CD4-positive, CD25-positive, alpha-beta regulatory T cell (primary cell): ENCODE results near the gene SH3GL1. TPM values are rescaled to one million over a fixed set of nuclear protein-coding genes. Genes with fewer than 3 reads are reported as not detected.
A peak's percentile ranks its signal among the peaks of the same experiment; 100 is the strongest.

Experiments
- ATAC-seq, 2 donors: fragments of 150-1000 bp; cut with Tn5 transposase; one replicate each; pipeline ENCODE4 v1.10.0; 2021; ENCODE audit warnings: low read depth in 2 of 2, moderate number of reproducible peaks in 2 of 2, moderate library complexity in 1 of 2
- DNase-seq, 3 donors: peaks; one replicate each; pipeline versions ENCODE4 v3.0.0 to v3.0.0-alpha.2; 2012 to 2022; ENCODE audit warnings: mixed read lengths in 1 of 3
- H3K27ac ChIP-seq: one replicate; pipeline ENCODE4 v1.7.0; 2013; ENCODE audit warnings: mild to moderate bottlenecking, low read length; ENCODE audit not compliant: insufficient read depth, poor library complexity, severe bottlenecking
- H3K27me3 ChIP-seq: one replicate; pipeline ENCODE4 v1.7.0; 2013; ENCODE audit warnings: low read length; ENCODE audit not compliant: control insufficient read depth, insufficient read depth
- H3K36me3 ChIP-seq: one replicate; pipeline ENCODE4 v1.7.0; 2013; ENCODE audit warnings: mild to moderate bottlenecking, low read length, moderate library complexity; ENCODE audit not compliant: control insufficient read depth, insufficient read depth
- H3K4me1 ChIP-seq: 2 replicates; pipeline ENCODE4 v1.7.0; 2013; ENCODE audit warnings: mild to moderate bottlenecking, low read length; ENCODE audit not compliant: insufficient read depth, control insufficient read depth, poor library complexity, severe bottlenecking
- H3K4me3 ChIP-seq: one replicate; pipeline ENCODE4 v1.7.0; 2013; ENCODE audit warnings: low read depth, mild to moderate bottlenecking, low read length, moderate library complexity
- H3K9me3 ChIP-seq, 2 experiments: 1 replicate in 1 of 2; 2 replicates in 1 of 2; pipeline ENCODE4 v1.7.0; 2013; ENCODE audit warnings: low read length in 2 of 2, mild to moderate bottlenecking in 1 of 2, moderate library complexity in 1 of 2; ENCODE audit not compliant: control insufficient read depth in 2 of 2
- H3K27ac Mint-ChIP-seq, 3 donors: one replicate each; pipeline ENCODE4 v1.8.0; 2020 to 2022; ENCODE audit warnings: mild to moderate bottlenecking in 3 of 3, mixed read lengths in 3 of 3, moderate library complexity in 2 of 3
- H3K27me3 Mint-ChIP-seq: one replicate; pipeline ENCODE4 v1.8.0; 2022; ENCODE audit warnings: mild to moderate bottlenecking, mixed read lengths
- H3K36me3 Mint-ChIP-seq: one replicate; pipeline ENCODE4 v1.8.0; 2020; ENCODE audit warnings: mixed read lengths
- H3K4me1 Mint-ChIP-seq, 4 donors: one replicate each; pipeline ENCODE4 v1.8.0; 2020 to 2022; ENCODE audit warnings: mixed read lengths in 4 of 4, mild to moderate bottlenecking in 1 of 4
- H3K4me3 Mint-ChIP-seq, 4 donors: one replicate each; pipeline ENCODE4 v1.8.0; 2020 to 2022; ENCODE audit warnings: mild to moderate bottlenecking in 4 of 4, mixed read lengths in 4 of 4, moderate library complexity in 3 of 4
- H3K9me3 Mint-ChIP-seq, 7 donors: one replicate each; pipeline ENCODE4 v1.8.0; 2020 to 2022; ENCODE audit warnings: mixed read lengths in 7 of 7, mild to moderate bottlenecking in 3 of 7, moderate library complexity in 2 of 7
- polyA plus RNA-seq, 4 donors: library from polyadenylated mRNA; unstranded; fragments of 300-500 nt; fragmentation: Illumina TruSeq; gene quantifications; one replicate each; pipeline ENCODE4 v1.2.3, GENCODE V29; 2021
- total RNA-seq: library from RNA; stranded (reverse); gene quantifications from one replicate; pipeline ENCODE4 v1.2.3, GENCODE V29; 2022

Gene SH3GL1
- total and polyA plus RNA-seq, 5 donors from 2014 or later, result 13.4 to 54.0 (median 18.1) TPM

- Histone ChIP-seq H3K4me1 (no peaks in the 10 kb centered on the region), H3K27me3 (no peaks in the 10 kb centered on the region), H3K4me3 (no peak overlapping the region), H3K9me3 (no peaks in the 10 kb centered on the region), H3K27ac (no peak overlapping the region), H3K36me3 (no peaks in the 10 kb centered on the region)
- no peaks in the 10 kb centered on the region for H3K9me3 Mint-ChIP-seq
- ATAC-seq (no peak), DNase-seq (no peak)
- H3K36me3 Mint-ChIP-seq, result no peaks in the 10 kb centered on the region
- no peaks in the 10 kb centered on the region for H3K4me1 Mint-ChIP-seq
- H3K27me3 Mint-ChIP-seq, result no peaks in the 10 kb centered on the region
- H3K27ac Mint-ChIP-seq, result no peak overlapping the region
- H3K4me3 Mint-ChIP-seq, result peak overlapping the region in 1 of 4 donors; percentile 88
These were observed 86.4 kb downstream of the SH3GL1 start for GRCh38 chr19:4313847-4314490.

Other genes with a start within 250 kb of the SH3GL1 start
- gene CREB3L3, start 246.9 kb downstream of the SH3GL1 start, total RNA-seq, result not detected
- gene CREB3L3, start 246.9 kb downstream of the SH3GL1 start, polyA plus RNA-seq, result under 1 TPM in 1 of 4 donors, not detected in 3; 0.07 TPM
- gene SIRT6, start 218.0 kb downstream of the SH3GL1 start, total RNA-seq, result 34.2 TPM
- 1 to 10 TPM; 1.7 to 4.4 (median 3.1) TPM for gene SIRT6, start 218.0 kb downstream of the SH3GL1 start, polyA plus RNA-seq
- gene ANKRD24, start 217.9 kb downstream of the SH3GL1 start, total RNA-seq, result 1.5 TPM
- gene ANKRD24, start 217.9 kb downstream of the SH3GL1 start, polyA plus RNA-seq, result under 1 TPM in 3 of 4 donors, not detected in 1; 0.12 to 0.53 (median 0.26) TPM
- not detected for gene EBI3, start 171.0 kb downstream of the SH3GL1 start, total RNA-seq
- gene EBI3, start 171.0 kb downstream of the SH3GL1 start, polyA plus RNA-seq, result under 1 TPM in 2 of 4 donors, not detected in 2; 0.24 to 0.57 TPM
- gene YJU2, start 153.5 kb downstream of the SH3GL1 start, total RNA-seq, result 37.7 TPM
- 10 to 100 TPM; 24.8 to 34.1 (median 28.2) TPM for gene YJU2, start 153.5 kb downstream of the SH3GL1 start, polyA plus RNA-seq
- gene SHD, start 121.3 kb downstream of the SH3GL1 start, total RNA-seq, result not detected
- gene SHD, start 121.3 kb downstream of the SH3GL1 start, polyA plus RNA-seq, result not detected
- 4.8 TPM for gene TMIGD2, start 98.2 kb downstream of the SH3GL1 start, total RNA-seq
- gene TMIGD2, start 98.2 kb downstream of the SH3GL1 start, polyA plus RNA-seq, result 10 to 100 TPM in 2 of 4 donors, 1 to 10 TPM in 2; 4.8 to 17.1 (median 11.1) TPM
- 1.0 TPM for gene FSD1, start 95.9 kb downstream of the SH3GL1 start, total RNA-seq
- gene FSD1, start 95.9 kb downstream of the SH3GL1 start, polyA plus RNA-seq, result 1 to 10 TPM in 1 of 4 donors, under 1 TPM in 1, not detected in 2; 0.76 to 1.6 TPM
- 2.2 TPM for gene STAP2, start 61.7 kb downstream of the SH3GL1 start, total RNA-seq
- gene STAP2, start 61.7 kb downstream of the SH3GL1 start, polyA plus RNA-seq, result 1 to 10 TPM; 1.6 to 3.0 (median 2.4) TPM
- gene MPND, start 57.0 kb downstream of the SH3GL1 start, total RNA-seq, result 12.2 TPM
- gene MPND, start 57.0 kb downstream of the SH3GL1 start, polyA plus RNA-seq, result 1 to 10 TPM; 4.9 to 7.2 (median 5.7) TPM
- 28.9 TPM for gene CHAF1A, start 2.1 kb upstream of the SH3GL1 start, total RNA-seq
- 1 to 10 TPM; 2.6 to 5.5 (median 3.6) TPM for gene CHAF1A, start 2.1 kb upstream of the SH3GL1 start, polyA plus RNA-seq
- gene UBXN6, start 57.2 kb upstream of the SH3GL1 start, total RNA-seq, result 54.2 TPM
- 1 to 10 TPM; 4.6 to 6.4 (median 4.9) TPM for gene UBXN6, start 57.2 kb upstream of the SH3GL1 start, polyA plus RNA-seq
- gene HDGFL2, start 71.8 kb upstream of the SH3GL1 start, total RNA-seq, result 32.7 TPM
- 10 to 100 TPM; 11.5 to 12.6 (median 12.2) TPM for gene HDGFL2, start 71.8 kb upstream of the SH3GL1 start, polyA plus RNA-seq
- not detected for gene PLIN4, start 117.9 kb upstream of the SH3GL1 start, total RNA-seq
- gene PLIN4, start 117.9 kb upstream of the SH3GL1 start, polyA plus RNA-seq, result under 1 TPM in 3 of 4 donors, not detected in 1; 0.02 to 0.13 (median 0.05) TPM
- not detected for gene PLIN5, start 134.7 kb upstream of the SH3GL1 start, total RNA-seq
- under 1 TPM in 3 of 4 donors, not detected in 1; 0.07 to 0.97 (median 0.25) TPM for gene PLIN5, start 134.7 kb upstream of the SH3GL1 start, polyA plus RNA-seq
- gene LRG1, start 139.5 kb upstream of the SH3GL1 start, total RNA-seq, result 0.49 TPM
- gene LRG1, start 139.5 kb upstream of the SH3GL1 start, polyA plus RNA-seq, result 1 to 10 TPM in 3 of 4 donors, under 1 TPM in 1; 0.47 to 1.4 (median 1.2) TPM
- not detected for gene SEMA6B, start 159.1 kb upstream of the SH3GL1 start, total RNA-seq
- not detected for gene SEMA6B, start 159.1 kb upstream of the SH3GL1 start, polyA plus RNA-seq
- gene TNFAIP8L1, start 239.0 kb upstream of the SH3GL1 start, total RNA-seq, result 15.9 TPM
- gene TNFAIP8L1, start 239.0 kb upstream of the SH3GL1 start, polyA plus RNA-seq, result 1 to 10 TPM; 6.5 to 7.9 (median 7.4) TPM